HEK293 (cell line): ENCODE results near the gene PRRC2B.

ENCODE experiments used
- MEIS1 ChIP-seq: sonication (generic); formaldehyde crosslinking; IDR thresholded peaks from 2 replicates; pipeline ENCODE4 v1.8.1; 2022; ENCODE audit warnings: missing genetic modification reagents, mild to moderate bottlenecking, borderline replicate concordance
- ZFP41 ChIP-seq: fragments of 450-650 bp; formaldehyde crosslinking; IDR thresholded peaks from 2 replicates; pipeline ENCODE4 v1.5.1; 2016; ENCODE audit warnings: missing biosample characterization, missing genetic modification characterization, borderline replicate concordance
- ZNF10 ChIP-seq: fragments of 450-650 bp; formaldehyde crosslinking; IDR thresholded peaks from 2 replicates; pipeline ENCODE4 v1.5.1; 2017; ENCODE audit warnings: missing biosample characterization, missing genetic modification characterization
- ZNF140 ChIP-seq: fragments of 450-650 bp; formaldehyde crosslinking; IDR thresholded peaks from 2 replicates; pipeline ENCODE4 v1.5.1; 2016; ENCODE audit warnings: missing biosample characterization, missing genetic modification characterization
- ZNF530 ChIP-seq: fragments of 450-650 bp; formaldehyde crosslinking; IDR thresholded peaks from 2 replicates; pipeline ENCODE4 v1.5.1; 2016; ENCODE audit warnings: low read depth, missing biosample characterization, missing genetic modification characterization
- TF ChIP-seq, protein P1 (sequence below): fragments of 450-650 bp; formaldehyde crosslinking; IDR thresholded peaks from 2 replicates; pipeline ENCODE4 v1.5.1; 2016; ENCODE audit warnings: missing biosample characterization, missing genetic modification characterization

DNA sequence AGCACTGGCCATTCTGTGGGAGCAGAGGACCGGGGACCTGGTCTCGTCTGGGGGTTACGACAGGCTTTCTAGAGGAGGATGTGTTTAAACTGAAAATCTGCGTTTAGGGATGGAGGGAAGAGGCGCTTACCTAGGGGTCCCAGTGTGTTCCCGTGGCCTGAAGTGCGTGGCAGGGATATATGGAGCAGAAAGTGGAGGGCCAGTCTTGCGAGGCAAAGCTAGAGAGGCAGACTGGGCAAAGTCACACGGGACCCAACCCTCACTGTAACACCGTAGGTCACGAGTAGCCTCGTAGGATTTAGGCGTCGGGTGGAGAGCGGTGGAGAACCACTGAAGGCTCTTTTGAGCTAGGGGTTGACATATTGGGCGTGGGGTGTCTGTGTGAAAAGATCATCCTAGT, 76.1 kb downstream of the PRRC2B start:
- TF ChIP-seq ZFP41 (tag by site-specific recombination) (no peak), ZNF10 (tag by site-specific recombination) (no peak), ZNF140 (tag by site-specific recombination) (no peak), ZNF530 (tag by site-specific recombination) (no peak), MEIS1 (CRISPR knock-in tag) (no peak)
- TF ChIP-seq, protein P1, sequence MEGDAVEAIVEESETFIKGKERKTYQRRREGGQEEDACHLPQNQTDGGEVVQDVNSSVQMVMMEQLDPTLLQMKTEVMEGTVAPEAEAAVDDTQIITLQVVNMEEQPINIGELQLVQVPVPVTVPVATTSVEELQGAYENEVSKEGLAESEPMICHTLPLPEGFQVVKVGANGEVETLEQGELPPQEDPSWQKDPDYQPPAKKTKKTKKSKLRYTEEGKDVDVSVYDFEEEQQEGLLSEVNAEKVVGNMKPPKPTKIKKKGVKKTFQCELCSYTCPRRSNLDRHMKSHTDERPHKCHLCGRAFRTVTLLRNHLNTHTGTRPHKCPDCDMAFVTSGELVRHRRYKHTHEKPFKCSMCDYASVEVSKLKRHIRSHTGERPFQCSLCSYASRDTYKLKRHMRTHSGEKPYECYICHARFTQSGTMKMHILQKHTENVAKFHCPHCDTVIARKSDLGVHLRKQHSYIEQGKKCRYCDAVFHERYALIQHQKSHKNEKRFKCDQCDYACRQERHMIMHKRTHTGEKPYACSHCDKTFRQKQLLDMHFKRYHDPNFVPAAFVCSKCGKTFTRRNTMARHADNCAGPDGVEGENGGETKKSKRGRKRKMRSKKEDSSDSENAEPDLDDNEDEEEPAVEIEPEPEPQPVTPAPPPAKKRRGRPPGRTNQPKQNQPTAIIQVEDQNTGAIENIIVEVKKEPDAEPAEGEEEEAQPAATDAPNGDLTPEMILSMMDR (tag by site-specific recombination) = no peak
